PC-9 (cell line): ENCODE results near the gene SHOC2. TPM values are rescaled to one million over a fixed set of nuclear protein-coding genes. Genes with fewer than 3 reads are reported as not detected.
A peak's percentile ranks its signal among the peaks of the same experiment; 100 is the strongest.

Source experiments
- BruUV-seq: library from RNA; stranded (reverse); fragments of 400-500 nt; replicated peaks from 2 replicates; lab custom pipeline; 2021; lab: Mats Ljungman, UMichigan
- CTCF ChIA-PET: fragments of 300-600 bp; sonication (Branson Sonifier 250); formaldehyde crosslinking; loops from one replicate; lab custom pipeline; 2022; ENCODE audit warnings: antibody characterized with exemption; lab: Charles Lee
- POLR2A ChIA-PET: fragments of 300-600 bp; sonication (Branson Sonifier 250); formaldehyde crosslinking; loops from one replicate; lab custom pipeline; 2022; ENCODE audit warnings: antibody characterized with exemption; ENCODE audit not compliant: unreplicated experiment; lab: Charles Lee
- DNase-seq, 2 experiments: peaks; one replicate each; pipeline versions ENCODE4 v3.0.0 to v3.0.0-alpha.2; 2015 to 2022; ENCODE audit warnings: mixed read lengths in 1 of 2
- H2AFZ ChIP-seq: fragments of 200-600 bp; sonication (generic); 2 replicates; pipeline ENCODE4 v1.8.1; 2017; ENCODE audit warnings: antibody characterized with exemption
- H3F3A ChIP-seq: fragments of 200-600 bp; sonication (generic); 2 replicates; pipeline ENCODE4 v1.8.1; 2017; ENCODE audit warnings: antibody characterized with exemption, mild to moderate bottlenecking, low read depth; ENCODE audit not compliant: insufficient read depth
- H3K27ac ChIP-seq: fragments of 200-600 bp; sonication (generic); 2 replicates; pipeline ENCODE4 v1.6.1; 2016; ENCODE audit warnings: mixed run types
- H3K27me3 ChIP-seq: fragments of 200-600 bp; sonication (generic); 2 replicates; pipeline ENCODE4 v1.6.1; 2016; ENCODE audit warnings: low read depth, mixed run types; ENCODE audit not compliant: insufficient read depth
- H3K36me3 ChIP-seq: fragments of 200-600 bp; sonication (generic); 2 replicates; pipeline ENCODE4 v1.6.1; 2016; ENCODE audit warnings: low read depth, mixed run types
- H3K4me1 ChIP-seq: fragments of 200-600 bp; sonication (generic); replicated peaks from 2 replicates; pipeline ENCODE4 v1.6.1; 2016; ENCODE audit warnings: mixed run types; ENCODE audit not compliant: insufficient read depth
- H3K4me2 ChIP-seq: fragments of 200-600 bp; sonication (generic); 2 replicates; pipeline ENCODE4 v1.6.1; 2017; ENCODE audit warnings: mixed run types
- H3K4me3 ChIP-seq: fragments of 200-600 bp; sonication (generic); 2 replicates; pipeline ENCODE4 v1.6.1; 2016; ENCODE audit warnings: mixed run types
- H3K79me2 ChIP-seq: fragments of 200-600 bp; sonication (generic); 2 replicates; pipeline ENCODE4 v1.6.1; 2017; ENCODE audit warnings: low read depth, mixed run types
- H3K9me2 ChIP-seq: fragments of 200-600 bp; sonication (generic); 2 replicates; pipeline ENCODE4 v1.8.1; 2017; ENCODE audit warnings: mild to moderate bottlenecking; ENCODE audit not compliant: insufficient read depth
- H3K9me3 ChIP-seq: fragments of 200-600 bp; sonication (generic); 2 replicates; pipeline ENCODE4 v1.8.1; 2016; ENCODE audit warnings: low read depth; ENCODE audit not compliant: insufficient read depth
- H4K20me1 ChIP-seq: fragments of 200-600 bp; sonication (generic); 2 replicates; pipeline ENCODE4 v1.8.1; 2017; ENCODE audit not compliant: insufficient read depth
- CTCF ChIP-seq: fragments of 200-600 bp; sonication (generic); conservative IDR thresholded peaks from 2 replicates; pipeline ENCODE4 v1.6.1; 2017; ENCODE audit warnings: mixed run types, antibody characterized with exemption, mild to moderate bottlenecking, moderate library complexity
- EZH2 ChIP-seq: fragments of 200-600 bp; sonication (generic); IDR thresholded peaks from 2 replicates; pipeline ENCODE4 v1.8.0; 2017; ENCODE audit warnings: antibody characterized with exemption, low read depth
- intact Hi-C: fragments of 100-400 bp; cut with micrococcal nuclease; formaldehyde crosslinking; loops from one replicate; pipeline ENCODE4 v1.10.0; 2022; ENCODE audit not compliant: unreplicated experiment
- total RNA-seq: library from RNA; stranded (reverse); gene quantifications from 2 replicates; pipeline ENCODE4 v1.2.3, GENCODE V29; 2021

The SHOC2 gene
- total RNA-seq, 1 experiment from 2014 or later = 20.2 TPM

GRCh38 chr10:110887560-110887959 is 31.8 kb upstream of the SHOC2 start:
- no peak for TF ChIP-seq CTCF
- TF ChIP-seq EZH2 = no peak
- no peak for DNase-seq
- H3K27me3 ChIP-seq = no peaks in the 10 kb centered on the region
- no peak overlapping the region for H3K27ac ChIP-seq
- CTCF ChIA-PET = interaction anchor here (0.5 kb wide), 1 partner anchor 679 kb away, joined by 9 read pairs; no protein-coding TSS in a partner anchor
- POLR2A ChIA-PET = no interaction called here
- peaks cover 20% of the 10 kb centered on the region for H3K4me1 ChIP-seq
- H3K9me3 ChIP-seq = no peaks in the 10 kb centered on the region
- H3K36me3 ChIP-seq = peaks cover 12% of the 10 kb centered on the region
- intact Hi-C loops = no loop called here
- H4K20me1 ChIP-seq = no peaks in the 10 kb centered on the region; the same call in 1 of the 2 replicates
- no peak overlapping the region for H2AFZ ChIP-seq
- H3F3A ChIP-seq = peaks cover 9% of the 10 kb centered on the region; the same call in 1 of the 2 replicates
- H3K4me3 ChIP-seq = no peak overlapping the region
- no peaks in the 10 kb centered on the region for H3K79me2 ChIP-seq
- H3K9me2 ChIP-seq = no peaks in the 10 kb centered on the region
- no TSS peak for BruUV-seq
- H3K4me2 ChIP-seq = no peak overlapping the region

GRCh38 chr10:110892602-110893288 is 26.7 kb upstream of the SHOC2 start:
- POLR2A ChIA-PET = no interaction called here
- Histone ChIP-seq H3K27me3 (no peaks in the 10 kb centered on the region), H3F3A (no peaks in the 10 kb centered on the region), H3K27ac (no peak overlapping the region), H3K79me2 (no peaks in the 10 kb centered on the region), H4K20me1 (no peaks in the 10 kb centered on the region), H3K9me2 (no peaks in the 10 kb centered on the region), H3K4me2 (no peak overlapping the region), H3K9me3 (no peaks in the 10 kb centered on the region), H2AFZ (no peak overlapping the region), H3K4me1 (no peaks in the 10 kb centered on the region), H3K4me3 (no peak overlapping the region), H3K36me3 (peaks cover 20% of the 10 kb centered on the region; the same call in 1 of the 2 replicates)
- TF ChIP-seq EZH2 = no peak
- TF ChIP-seq CTCF = no peak
- BruUV-seq = no TSS peak
- DNase-seq = no peak
- CTCF ChIA-PET = no interaction called here
- intact Hi-C loops = loop anchor here (1.0 to 5.0 kb wide), 4 partner anchors 90 to 585 kb away; no protein-coding TSS in a partner anchor

- Histone ChIP-seq H4K20me1 (no peaks in the 10 kb centered on the region), H3K27ac (no peak overlapping the region), H2AFZ (no peak overlapping the region), H3K36me3 (peaks cover 17% of the 10 kb centered on the region; the same call in 1 of the 2 replicates), H3K4me1 (no peaks in the 10 kb centered on the region), H3K9me2 (no peaks in the 10 kb centered on the region), H3K79me2 (no peaks in the 10 kb centered on the region), H3K27me3 (no peaks in the 10 kb centered on the region), H3K4me3 (no peak overlapping the region), H3K4me2 (no peak overlapping the region), H3F3A (no peaks in the 10 kb centered on the region), H3K9me3 (no peaks in the 10 kb centered on the region)
- POLR2A ChIA-PET = no interaction called here
- no peak for TF ChIP-seq EZH2
- peak; percentile 65 for TF ChIP-seq CTCF
- DNase-seq = no peak
- intact Hi-C loops = loop anchor here (1.0 to 5.0 kb wide), 4 partner anchors 91 to 586 kb away; no protein-coding TSS in a partner anchor
- BruUV-seq = no TSS peak
- CTCF ChIA-PET = no interaction called here
Measured at GRCh38 chr10:110893559-110894179, 25.7 kb upstream of the SHOC2 start.
